Activated T-helper 1 cell treated with Interleukin-2 at 50 U/mL for 16 hours (primary cell): ENCODE measurements around the gene LUC7L3.
"Not testable (repeated sequence)": the region's sequence is repeated elsewhere in the genome, so short reads cannot be mapped to it uniquely, and the experiment has no call there.

Source experiments
- DNase-seq: peaks from one replicate; pipeline ENCODE4 v3.0.0-alpha.2; 2020; ENCODE audit warnings: low read depth

The LUC7L3 gene

GRCh38 chr17:50785946-50786570 is 66.7 kb downstream of the LUC7L3 start:
- DNase-seq = no peak

- DNase-seq = no peak
These were observed 67.7 kb downstream of the LUC7L3 start for GRCh38 chr17:50787106-50787505.

- no peak for DNase-seq
These were observed 71.2 kb downstream of the LUC7L3 start for GRCh38 chr17:50790618-50791017.

- DNase-seq = no peak
These were observed 72.7 kb downstream of the LUC7L3 start for GRCh38 chr17:50792132-50792531.

GRCh38 chr17:50793007-50793406 is 73.6 kb downstream of the LUC7L3 start:
- DNase-seq = no peak

- no peak for DNase-seq
These were observed 75.0 kb downstream of the LUC7L3 start for GRCh38 chr17:50794361-50794760.

- no peak for DNase-seq
These were observed 77.9 kb downstream of the LUC7L3 start for GRCh38 chr17:50797135-50797810.

- no peak for DNase-seq
These were observed 79.3 kb downstream of the LUC7L3 start for GRCh38 chr17:50798424-50799288.

- no peak for DNase-seq
These were observed 80.2 kb downstream of the LUC7L3 start for GRCh38 chr17:50799582-50799981.

GRCh38 chr17:50800196-50800700 is 80.8 kb downstream of the LUC7L3 start:
- no peak for DNase-seq

GRCh38 chr17:50802609-50803571 is 83.5 kb downstream of the LUC7L3 start:
- no peak for DNase-seq

- no peak for DNase-seq
These were observed 84.3 kb downstream of the LUC7L3 start for GRCh38 chr17:50803676-50804075.

GRCh38 chr17:50804749-50805475 is 85.5 kb downstream of the LUC7L3 start:
- not testable (repeated sequence) for DNase-seq

- no peak for DNase-seq
These were observed 86.1 kb downstream of the LUC7L3 start for GRCh38 chr17:50805486-50805885.
